Testis (tissue), 2 donors: Measurements from ENCODE around the gene POC1B.

Experiments used
- CTCF ChIP-seq, 3 experiments: fragments of 450-650 bp in 2 of 3; fragments of 200-600 bp in 1 of 3; sonication (generic) in 1 of 3; IDR thresholded peaks; one replicate each; pipeline ENCODE4 v1.5.1; 2016 to 2019; ENCODE audit warnings: antibody characterized with exemption in 3 of 3, mild to moderate bottlenecking in 2 of 3, moderate library complexity in 1 of 3
- POLR2A ChIP-seq: fragments of 450-650 bp; IDR thresholded peaks from one replicate; pipeline ENCODE4 v1.6.1; 2017; ENCODE audit warnings: antibody characterized with exemption, mild to moderate bottlenecking, moderate library complexity

DNA sequence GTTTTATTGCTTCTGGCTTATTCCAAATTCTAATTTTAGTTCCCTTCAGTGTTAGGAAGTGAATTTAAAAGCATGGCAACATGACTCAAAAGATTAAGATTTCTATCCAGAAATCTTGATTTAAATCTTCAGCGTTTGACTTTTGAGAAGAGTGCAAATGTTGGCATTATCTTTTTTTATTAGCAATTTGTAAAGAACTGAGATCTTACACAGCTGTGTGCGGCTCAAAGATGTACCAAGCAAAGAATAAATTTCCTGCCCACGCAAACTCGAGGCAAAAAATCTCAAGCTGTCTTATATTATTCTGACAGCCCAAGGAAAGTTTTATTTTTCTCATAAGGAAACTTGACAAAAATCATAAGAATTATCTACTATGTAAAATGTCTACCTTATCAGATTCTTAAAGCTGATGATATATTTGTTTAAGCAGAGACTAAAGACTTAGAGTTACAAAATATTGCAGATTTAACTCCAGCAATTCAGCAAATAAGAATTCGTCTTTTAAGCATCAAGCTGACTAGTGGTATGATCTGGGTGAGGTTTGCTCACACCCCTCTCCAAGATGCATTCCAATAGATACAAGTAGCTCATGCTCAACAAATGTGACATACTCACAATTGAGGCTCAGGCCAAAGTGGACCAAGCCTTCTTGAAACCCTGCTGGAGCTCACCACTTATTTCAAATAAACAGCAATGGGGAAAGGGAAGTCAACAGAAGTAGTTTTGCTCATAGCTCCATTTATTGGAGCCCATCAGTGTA is 47.4 kb upstream of the POC1B start:
- TF ChIP-seq CTCF (IDR thresholded peaks at IDR 0.05): no peak
- TF ChIP-seq POLR2A: no peak
